Islet precursor cell (in vitro differentiated cells): ENCODE data around the gene WRAP53.

Experiments
- DNase-seq: peaks from one replicate; pipeline ENCODE4 v3.0.0-alpha.2; 2018

Gene WRAP53

DNA sequence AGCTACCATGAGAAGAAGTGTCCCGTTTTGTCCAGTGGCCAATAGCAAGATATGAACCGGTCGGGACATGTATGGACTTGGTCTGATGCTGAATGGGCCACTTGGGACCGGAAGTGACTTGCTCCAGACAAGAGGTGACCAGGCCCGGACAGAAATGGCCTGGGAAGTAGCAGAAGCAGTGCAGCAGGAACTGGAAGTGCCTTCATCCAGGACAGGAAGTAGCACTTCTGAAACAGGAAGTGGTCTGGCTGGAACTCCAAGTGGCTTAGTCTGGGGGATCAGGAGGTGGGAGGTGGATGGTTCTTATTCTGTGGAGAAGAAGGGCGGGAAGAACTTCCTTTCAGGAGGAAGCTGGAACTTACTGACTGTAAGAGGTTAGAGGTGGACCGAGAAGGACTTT, 22.0 kb downstream of the WRAP53 start:
- no peak for DNase-seq

DNA sequence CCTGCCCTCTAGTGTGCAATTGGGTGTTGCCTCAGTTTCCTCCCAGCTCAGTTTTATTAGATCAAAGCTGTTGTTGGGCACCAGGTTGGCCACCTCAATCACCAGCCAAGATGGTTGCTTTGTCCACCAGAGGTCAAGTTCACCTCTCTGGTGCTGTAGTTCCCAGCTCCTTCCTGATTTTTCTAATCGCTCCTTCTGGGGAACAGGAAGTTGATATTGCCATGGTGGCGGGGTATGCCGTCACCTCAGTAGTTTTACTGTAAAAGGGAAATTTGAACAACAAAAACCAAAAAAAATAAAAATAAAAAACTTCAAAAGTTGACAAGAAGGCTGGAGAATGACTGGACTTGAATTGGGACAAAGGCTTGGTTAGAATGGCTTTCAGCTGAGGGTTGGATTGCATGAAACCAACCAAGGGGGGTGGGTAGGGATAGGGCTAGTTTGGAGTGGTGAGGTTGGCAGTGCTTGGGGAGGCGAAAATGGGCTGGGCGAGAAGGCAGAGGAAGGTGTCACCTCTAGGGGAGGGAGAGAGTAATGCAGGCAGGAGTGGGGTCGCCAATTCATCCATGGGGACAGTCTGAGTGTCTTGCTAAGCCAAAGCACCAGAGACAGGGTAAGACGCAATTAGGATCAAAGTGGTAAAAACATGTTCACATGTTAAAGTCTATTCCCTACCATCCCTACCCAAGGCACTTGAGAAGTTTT, 22.9 kb downstream of the WRAP53 start:
- peak; percentile 69 for DNase-seq

DNA sequence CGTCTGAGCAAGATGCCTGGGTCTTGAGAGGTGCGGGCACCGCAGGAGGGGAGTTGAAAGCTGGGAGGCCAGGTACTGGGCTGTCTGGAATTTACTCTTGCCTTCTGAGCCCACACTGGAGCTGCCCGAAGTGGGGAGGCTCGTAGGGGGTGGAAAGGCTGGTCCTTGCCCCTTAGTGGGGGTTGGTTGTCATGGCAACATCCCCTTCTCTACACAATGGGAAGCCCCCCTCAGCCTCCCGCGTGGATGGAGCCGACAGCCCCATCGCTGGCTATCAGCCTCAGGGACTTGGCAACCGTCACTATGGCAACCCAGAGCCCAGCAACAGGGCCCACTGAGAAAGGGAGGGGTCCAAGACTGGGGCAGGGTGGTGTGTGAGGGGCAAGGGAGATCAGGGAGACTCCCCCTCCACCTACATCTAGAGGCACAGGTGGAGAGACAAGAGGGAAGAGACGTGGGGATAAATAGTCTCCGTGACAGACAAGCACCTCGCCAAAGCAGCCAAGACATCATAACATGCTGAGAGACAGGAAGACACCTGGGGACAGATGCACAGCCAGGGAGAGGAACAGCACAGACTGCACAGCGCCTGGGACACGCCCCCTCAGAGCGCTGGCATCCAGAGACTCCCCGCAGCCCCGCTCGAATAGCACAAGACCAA, 24.0 kb downstream of the WRAP53 start:
- peak; percentile 74 for DNase-seq

DNA sequence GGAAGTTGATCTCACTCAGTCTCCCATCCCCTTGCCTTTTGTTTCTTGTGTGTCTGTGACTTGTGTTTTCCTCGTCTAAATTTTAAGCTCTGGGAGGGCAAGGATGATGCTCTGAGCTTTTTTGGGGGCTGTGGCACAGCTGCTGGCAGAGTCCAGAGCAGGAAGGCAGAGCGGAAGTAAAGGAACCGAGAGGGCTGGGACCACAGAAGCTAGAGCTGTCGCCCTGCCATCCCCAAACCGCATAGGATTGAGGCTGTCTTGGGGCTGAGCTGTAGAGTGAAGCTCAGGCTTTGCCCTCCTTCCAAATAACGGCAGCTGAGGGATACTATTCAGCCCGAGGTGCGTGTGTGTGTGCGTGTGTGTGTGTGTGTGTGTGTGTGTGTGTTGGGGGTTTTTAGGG, 25.5 kb downstream of the WRAP53 start:
- DNase-seq: no peak

DNA sequence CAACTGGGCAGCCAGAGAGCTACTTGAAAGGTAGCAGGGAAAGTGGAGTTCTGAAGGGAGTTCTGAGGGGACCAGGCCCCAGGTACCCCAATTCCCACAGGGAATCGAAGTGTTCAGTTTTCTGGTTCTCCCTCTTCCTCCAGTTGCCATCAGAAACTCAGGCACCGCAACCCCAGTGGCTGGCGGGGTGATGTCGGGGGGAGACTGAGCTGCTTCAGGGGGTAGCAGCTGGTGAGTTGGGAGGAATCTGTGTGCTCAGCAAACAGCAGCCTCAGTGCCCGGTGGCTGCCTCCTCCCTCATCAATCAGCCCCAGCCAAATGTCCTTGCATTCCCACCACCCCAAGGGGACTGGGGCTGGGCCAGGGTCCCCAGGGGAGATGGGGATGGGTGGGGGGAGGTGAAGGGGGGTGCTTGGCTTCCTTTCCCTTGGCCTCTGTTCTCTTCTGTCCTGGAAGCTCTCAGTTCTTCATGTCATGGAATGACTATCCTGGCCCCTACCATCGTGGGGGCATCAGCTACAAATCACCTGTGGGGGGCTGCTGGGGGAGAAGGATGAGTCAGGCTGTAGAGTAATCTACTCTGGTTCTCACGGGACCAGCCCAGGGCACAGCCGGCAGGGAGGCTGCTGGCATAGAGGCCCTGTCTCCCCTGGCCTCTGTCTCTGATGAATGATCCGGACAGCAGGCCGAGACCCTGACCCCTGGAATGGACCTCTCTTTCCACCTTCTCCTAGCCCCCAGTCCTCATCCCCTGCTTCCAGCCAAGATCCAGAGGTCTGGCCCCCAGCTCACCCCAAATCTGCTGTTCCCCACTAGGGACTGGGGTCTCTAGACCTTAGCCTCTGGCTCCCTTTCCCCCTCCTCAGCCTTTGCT, 26.7 kb downstream of the WRAP53 start:
- DNase-seq: no peak

DNA sequence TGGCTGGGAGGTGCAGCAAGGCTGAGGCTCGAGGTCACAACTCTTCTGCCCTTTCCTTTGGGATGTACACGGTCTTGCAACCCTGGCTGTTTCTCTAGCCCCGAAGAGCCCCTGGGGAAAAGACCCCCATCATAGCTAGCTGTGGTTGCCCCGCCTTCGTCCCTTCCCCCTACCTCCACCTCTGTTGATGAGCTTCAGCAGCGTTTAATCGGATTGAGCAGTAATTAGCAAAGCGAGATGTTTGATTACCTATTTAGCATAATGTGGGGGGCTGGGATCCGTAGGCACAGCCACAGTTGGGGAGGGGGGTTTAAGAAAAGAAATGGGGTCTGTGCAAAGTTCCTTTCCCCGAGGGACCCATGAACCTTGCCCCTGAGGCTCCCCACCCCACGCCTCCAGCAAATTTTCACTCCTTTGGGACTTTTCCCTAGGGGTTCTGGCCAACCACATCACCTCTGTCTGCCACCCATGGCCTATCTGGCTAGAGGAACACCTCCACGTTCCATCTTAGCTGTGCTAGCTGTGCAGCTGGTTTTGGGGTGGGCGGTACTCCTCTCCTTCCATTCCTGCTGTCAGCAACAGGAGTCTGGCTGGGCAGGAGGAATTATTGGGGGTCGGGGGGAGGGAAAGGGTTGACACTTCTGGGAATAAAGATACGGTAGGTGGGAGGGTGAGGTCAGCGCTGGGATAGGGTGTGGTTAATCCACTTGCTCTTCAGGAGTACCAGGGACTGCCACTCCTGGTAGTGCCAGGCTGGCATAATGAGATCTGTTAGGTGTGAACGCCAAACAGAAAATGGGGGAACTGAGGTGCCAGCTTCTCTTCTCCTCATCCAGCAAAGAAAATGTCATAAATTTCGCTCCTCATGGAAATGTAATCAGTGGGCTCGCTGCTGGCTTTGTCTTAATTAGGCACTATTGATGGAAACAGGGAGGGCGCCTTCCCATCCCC, 27.9 kb downstream of the WRAP53 start:
- peak; percentile 54 for DNase-seq

DNA sequence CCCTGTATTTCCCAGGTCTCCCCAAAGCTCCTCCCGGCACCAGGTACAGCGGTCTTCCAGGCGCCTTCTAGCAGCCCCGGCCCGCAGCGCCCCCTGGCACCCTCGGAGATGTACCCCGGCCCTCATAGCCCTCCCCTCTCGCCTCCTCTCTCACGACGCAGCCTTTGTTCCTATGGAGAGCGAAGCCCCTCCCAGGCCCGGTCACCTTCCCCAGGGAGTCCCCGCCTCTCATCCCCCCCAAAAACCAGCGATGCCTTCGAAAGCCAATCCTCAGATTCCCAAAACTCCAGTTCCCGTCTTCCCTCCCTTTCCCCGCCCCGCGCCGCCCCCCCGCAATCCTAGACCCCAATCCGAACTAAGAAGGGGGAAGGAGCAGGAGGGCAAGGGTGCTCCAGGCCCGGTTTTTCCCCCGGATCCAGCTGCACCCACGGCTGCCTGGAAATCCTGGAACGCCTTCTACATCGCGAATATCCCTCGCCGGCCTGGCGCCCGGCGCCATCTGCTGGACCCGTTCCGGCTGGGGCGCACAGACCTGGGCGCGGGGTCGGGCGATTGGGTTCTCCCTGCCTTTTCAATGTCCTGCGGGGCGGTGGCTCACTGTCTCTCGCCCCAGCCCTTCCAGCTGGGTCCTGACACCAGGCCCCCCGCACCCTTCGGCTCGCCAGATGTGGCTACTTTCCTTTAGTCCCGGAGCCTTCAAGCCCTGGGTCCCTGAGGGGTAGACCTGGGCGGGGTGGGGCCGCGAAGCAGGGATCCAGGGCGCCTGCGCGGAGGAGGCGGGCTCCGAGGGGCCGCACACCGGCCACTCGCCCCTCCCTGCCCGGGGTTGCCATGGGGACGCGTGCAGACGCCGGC, 28.9 kb downstream of the WRAP53 start, which contains the start of gene DNAH2:
DNAH2 (plus strand) TSS at position 844 of the 855 bp plus-strand sequence. CDS start 1,991 bp downstream, outside the sequence.
- DNase-seq: peak; percentile 98

DNA sequence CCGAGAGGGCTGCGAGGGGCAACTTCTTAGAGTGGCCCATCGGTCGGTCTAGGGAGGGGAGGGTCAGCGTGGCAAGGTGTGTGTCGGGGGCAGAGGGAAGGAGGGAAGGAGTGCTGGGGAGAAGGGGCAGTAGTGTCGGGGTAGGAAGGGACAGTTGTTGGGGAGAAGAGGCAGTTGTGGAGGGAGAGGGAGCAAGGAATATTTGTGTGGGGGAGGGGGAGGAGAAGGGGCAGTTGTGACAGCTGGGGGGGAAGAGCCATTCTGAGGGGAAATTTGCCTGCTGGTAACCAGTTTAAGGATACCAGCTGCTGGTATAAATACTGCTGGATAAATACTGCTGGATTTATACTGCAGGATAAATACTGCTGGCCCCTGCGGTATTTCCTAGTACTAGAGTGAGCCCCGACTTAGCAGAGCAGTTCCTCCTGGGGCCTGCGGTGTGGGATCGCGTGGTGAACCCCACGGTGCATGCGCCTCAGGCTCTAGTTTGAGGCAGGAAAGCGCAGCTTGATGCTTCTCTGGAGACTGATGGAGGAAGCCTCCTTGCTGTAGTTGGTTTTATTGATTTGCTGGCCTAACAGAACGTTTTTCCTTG, 29.6 kb downstream of the WRAP53 start:
- DNase-seq: no peak

DNA sequence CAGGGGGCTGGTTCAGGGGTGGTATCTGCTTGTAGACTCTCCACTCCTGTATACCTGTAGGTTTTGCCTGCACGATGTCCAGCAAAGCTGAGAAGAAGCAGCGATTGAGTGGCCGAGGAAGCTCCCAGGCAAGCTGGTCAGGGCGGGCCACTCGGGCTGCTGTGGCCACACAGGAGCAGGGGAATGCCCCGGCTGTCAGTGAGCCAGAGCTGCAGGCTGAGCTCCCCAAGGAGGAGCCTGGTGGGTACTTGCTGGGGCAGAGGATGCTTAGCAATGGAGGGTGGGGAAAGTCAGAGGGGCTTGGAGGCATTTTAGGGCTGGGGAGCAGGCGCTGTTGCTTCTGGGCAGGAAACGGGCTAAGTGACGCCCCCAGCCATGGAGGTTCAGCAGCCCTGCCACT, 31.4 kb downstream of the WRAP53 start:
- peak; percentile 56 for DNase-seq

DNA sequence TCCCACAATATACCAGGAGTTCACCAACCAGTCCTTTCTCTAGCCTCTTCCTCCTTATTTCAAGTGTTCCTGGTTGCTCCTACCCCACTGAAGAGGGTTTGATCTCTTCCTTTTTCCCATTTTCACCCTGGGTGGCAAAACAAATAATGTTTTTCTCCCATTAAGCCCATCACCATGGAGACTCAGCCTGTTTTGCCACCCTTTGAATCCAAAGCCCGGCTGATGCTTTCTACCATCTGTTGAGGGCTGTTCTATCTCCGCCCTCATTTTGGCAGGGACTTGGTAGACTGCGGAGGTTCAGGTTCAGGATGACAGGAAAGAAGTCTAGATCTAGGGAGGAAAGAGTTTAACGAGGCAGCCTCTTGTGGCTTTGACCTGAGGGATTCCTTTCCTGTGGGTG, 31.8 kb downstream of the WRAP53 start:
- DNase-seq: peak; percentile 51

DNA sequence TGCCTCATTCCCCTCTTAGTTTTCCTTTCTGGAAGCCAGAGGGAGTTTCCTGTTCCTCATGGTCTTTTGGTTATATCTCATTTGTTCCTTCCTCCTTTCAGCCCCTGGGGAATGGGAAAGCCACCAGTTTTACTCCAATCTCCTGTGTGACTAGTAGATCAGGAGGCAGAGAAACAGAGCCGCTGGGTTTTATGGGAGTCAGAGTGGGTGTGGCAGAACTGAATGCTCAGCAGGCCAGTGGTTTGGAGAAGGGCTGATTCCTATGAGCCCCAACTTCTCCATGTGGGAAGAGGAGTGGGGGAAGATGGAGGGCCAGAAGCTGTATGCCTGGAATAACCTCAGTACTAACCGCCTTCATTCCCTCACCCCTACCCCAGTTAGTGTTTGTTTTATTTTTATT, 33.3 kb downstream of the WRAP53 start:
- DNase-seq: peak; percentile 50

DNA sequence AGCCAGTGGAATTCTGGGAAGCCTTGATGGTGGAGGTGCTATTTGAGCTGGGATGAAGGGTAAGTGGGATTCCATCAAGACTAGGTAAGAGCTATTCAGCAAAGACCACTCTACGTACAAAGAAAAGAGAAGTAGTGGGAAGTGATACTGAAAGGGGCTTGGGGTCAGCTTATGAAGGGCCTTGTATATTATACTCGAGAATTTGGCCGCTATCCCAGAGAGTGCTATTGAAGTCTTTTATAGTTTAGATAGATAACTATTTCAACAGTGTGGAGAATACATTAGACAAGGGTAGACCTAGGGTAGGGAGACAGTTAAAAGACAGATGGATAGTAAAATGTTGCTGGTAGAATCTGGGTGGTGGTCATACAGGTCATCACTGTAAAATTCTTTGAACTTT, 39.6 kb downstream of the WRAP53 start:
- no peak for DNase-seq

DNA sequence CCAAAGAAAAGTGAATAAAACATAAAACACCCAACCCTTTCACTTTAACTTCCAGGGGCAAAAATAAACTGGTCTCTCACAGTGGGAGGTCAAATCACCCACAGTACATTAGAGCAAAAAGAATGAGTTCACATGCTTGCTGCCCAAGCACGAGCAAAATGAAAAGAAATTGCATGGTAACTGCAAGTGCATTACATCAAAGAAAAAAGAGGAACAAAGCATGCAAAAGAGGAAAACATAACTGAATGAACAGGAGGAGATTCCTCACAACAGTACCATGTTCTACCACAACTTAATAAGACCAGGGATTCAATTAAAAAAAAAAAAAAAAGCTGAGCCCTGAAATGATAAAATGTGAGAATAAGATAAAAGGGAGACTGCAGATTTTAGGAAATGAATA, 41.5 kb downstream of the WRAP53 start:
- no peak for DNase-seq

DNA sequence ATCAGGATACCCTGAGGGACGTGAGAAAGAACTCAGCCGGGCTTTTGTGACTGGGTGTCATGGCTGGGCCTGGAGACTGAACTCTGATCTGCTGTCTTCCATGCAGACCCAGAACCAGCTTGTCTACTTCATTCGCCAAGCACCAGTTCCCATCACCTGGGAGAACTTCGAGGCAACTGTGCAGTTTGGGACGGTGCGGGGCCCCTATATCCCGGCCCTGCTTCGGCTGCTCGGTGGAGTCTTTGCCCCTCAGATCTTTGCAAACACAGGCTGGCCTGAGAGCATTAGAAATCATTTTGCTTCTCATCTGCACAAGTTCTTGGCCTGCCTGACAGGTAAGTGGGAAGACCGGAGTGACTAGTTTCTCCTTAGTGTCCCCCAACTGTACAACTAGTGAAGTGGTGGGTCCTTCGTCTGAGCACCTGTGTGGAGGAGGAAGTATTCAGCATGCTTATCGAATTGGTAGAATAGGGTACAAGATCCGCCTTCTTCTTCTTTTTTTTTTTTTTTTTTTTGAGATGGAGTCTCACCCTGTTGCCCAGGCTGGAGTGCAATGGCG, 44.8 kb downstream of the WRAP53 start:
- DNase-seq: no peak

DNA sequence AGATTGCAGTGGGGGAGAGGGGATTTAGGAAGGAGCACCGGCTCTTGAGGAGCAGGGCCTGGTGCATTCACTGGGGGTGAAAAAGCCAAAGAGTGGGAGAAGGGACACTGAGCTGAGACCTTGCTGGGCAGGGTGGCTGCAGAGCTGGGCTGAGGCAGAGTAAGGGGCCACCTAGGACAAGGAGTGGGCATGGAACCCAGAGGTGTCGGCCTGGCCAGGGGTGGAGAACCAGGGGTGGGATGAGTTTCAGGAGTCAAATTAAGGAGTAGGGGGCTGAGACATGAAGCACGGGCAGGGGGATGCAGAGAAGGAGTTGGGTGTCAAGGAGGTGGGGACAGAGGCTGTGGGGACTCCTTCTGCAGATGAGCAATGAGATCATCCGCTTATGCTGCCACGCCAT, 49.3 kb downstream of the WRAP53 start:
- no peak for DNase-seq

DNA sequence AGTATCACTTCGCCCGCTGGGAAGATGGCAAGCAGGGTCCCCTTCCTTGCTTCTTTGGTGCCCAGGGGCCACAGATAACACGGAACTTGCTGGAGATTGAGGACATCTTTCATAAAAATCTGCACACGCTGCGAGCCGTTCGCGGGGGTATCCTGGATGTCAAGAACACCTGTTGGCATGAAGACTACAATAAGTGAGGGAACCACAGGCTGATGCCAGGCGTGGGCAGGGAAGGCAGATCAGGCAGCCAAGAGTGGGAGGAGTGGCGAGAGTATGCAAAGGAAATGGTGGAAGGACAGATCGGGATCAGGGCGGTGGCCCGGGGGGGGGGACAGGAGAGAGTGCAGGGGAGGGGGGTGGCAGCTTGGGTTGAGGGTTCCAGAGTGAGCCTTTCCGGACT, 51.5 kb downstream of the WRAP53 start:
- DNase-seq: no peak

DNA sequence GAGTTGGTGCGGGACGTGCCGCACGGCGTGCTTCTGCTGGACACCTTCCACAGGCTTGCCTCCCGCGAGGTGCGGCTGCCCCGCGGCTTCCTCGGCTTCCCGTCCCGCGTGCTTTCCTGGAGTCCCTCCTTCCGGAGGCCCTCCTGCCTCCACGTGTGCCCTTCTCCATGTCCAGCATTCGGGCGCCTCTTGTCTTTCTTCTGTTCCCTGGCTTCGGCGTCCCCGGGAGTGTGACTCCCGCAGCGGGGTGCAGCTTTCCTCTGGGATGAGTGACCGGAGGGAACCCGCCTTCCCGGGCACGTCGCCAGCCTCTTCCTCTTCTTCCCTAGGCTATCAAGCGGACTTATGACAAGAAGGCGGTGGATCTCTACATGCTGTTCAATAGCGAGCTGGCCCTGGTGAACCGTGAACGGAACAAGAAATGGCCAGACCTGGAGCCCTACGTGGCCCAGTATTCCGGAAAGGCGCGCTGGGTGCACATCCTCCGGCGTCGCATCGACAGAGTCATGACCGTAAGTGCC, 52.3 kb downstream of the WRAP53 start:
- no peak for DNase-seq

DNA sequence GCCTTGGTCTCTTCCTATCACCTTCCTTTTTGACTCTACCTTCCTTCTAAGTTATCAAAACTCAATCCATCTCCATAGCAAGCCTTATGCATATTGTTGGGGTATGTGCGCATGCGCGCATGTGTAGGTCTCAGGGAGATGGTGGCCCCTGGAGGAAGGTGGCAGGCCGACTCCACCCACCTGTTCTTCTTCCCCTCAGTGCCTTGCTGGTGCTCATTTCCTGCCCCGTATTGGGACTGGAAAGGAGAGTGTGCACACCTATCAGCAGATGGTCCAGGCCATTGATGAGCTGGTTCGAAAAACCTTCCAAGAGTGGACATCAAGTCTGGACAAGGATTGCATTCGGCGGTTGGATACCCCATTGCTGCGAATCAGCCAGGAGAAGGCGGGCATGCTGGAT, 54.5 kb downstream of the WRAP53 start:
- no peak for DNase-seq

DNA sequence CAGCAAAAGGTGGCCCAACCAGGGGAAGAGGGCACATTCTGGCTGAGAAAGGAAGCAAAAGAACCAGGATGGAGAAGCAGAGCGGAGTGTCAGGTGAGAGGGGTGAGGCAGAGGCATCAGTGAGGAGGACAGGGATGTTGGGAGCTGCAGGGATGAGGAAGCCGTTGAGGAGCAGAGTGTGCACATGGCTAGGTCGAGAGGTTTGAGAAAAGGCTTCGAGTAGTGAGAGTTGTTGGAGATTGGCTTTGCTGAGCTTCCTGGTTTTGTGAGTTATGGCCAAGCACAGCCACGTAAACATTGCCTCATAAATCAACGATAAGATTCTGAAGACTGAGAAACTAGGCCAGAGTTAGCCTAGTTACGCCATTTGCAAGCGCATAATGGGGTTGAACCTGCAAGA, 56.1 kb downstream of the WRAP53 start:
- no peak for DNase-seq

DNA sequence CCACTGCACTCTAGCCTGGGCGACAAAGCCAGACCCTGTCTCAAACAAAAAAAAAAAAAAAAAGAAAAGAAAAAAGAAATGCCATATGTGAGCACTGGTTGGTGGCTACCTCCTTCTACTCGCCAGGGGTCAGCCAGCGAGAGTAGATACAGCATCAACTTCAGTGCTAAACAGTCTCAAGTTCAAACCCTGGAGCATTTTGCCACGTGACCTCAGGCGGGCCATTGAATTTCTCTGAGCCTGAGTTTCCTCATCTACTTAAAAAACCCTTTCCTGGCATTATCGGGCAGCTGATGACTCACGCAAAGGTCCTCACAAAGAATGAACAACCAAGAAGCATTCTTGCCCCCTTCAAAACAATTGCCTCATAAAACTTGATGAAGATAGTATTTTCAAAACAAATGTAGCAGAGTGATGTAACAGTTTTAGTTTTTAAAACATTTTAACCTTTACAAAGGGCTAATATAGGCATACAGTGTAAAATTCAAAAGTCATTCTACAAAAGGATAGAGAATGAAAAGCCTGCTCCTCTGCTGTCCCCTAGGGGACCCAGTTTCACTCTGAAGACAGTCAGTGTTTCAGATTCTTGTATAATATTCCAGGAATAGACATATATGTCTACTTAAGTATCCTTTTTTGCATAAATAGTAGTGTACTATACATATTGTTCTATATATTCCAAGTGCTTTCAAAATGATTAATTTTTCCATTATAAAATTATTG, 57.6 kb downstream of the WRAP53 start:
- DNase-seq: peak; percentile 90
